GM21717 (cell line): ENCODE results near the gene ZSCAN29.
"Not testable (repeated sequence)": the region's sequence is repeated elsewhere in the genome, so short reads cannot be mapped to it uniquely, and the experiment has no call there.

Source experiments
- ATAC-seq: cut with Tn5 transposase; IDR thresholded peaks from one replicate; pipeline ENCODE4 v1.9.1; 2021; ENCODE audit warnings: mild to moderate bottlenecking, moderate library complexity; ENCODE audit not compliant: unreplicated experiment

ZSCAN29 gene

DNA sequence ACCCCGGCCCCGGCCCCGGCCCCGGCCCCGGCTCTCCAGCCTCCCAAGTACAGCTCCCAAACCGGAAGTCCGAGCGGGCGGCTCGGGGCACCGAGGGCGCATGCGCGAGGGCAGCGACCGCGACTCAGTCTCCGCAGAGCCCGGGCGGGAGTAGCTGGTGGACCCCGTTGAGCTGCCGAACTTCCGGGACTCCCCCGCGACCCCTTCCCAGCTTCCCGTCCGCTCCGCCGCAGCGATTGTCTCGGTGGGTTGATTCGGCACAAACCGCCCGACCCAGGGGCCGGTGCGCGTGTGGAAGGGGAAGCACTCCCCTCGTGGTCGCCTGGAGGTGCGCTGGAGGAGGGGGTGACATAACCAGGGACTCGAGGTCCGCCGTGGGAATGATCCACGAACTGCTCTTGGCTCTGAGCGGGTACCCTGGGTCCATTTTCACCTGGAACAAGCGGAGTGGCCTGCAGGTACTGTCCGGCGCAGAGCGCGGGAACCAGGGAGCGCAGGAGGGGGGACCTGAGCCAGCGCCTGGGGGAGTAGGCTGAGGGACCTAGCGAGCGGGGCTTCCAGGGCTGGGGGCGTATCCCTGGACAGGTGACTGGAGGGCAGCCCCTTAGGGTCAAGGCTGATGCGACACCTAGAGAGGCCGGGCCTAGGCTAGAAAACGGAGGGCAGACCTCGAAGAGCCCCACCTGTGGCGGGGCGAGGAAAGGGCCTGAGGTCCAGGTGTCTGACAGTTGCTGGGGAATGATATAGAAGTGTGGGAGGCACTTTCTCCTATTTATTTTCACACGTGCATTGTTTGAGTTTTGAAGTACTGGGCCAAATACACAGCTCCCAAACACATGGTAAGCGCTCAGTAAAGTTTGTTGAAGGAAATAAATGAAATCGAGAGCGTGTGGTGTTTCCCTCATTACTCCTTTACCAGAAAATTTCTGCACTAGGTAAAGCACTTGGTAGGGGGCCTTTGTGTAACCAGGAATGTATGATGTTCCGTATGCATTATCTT is at the start of gene ZSCAN29, which contains the start of gene TUBGCP4:
Gene ZSCAN29 (minus strand): TSS at position 69 of the 1,000 bp plus-strand sequence. CDS start 1,130 bp downstream, outside the sequence.
Gene TUBGCP4 (plus strand): TSS at position 127 of the 1,000 bp plus-strand sequence. CDS start 254 bp downstream, at position 381.
- peak; percentile 63 for ATAC-seq

DNA sequence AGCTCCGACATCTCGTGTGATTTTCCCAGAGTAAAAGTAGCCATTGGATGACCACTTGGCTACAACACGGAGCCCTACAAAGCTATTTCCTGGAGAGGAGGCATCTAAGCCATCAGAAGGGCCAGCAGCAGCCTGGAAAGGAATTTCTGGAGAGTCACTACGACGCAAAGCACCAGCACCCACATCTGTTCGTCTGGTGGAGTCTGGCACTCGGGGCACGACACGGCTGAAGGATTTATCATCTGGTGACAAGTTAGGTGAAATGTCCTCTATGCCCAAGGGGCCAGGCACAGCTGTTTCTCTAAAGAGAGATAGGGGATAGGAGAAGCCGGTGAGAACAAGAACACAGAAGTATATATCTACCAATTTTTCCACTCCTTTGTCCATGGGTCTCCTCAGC is 49.6 kb upstream of the ZSCAN29 start:
- no peak for ATAC-seq

DNA sequence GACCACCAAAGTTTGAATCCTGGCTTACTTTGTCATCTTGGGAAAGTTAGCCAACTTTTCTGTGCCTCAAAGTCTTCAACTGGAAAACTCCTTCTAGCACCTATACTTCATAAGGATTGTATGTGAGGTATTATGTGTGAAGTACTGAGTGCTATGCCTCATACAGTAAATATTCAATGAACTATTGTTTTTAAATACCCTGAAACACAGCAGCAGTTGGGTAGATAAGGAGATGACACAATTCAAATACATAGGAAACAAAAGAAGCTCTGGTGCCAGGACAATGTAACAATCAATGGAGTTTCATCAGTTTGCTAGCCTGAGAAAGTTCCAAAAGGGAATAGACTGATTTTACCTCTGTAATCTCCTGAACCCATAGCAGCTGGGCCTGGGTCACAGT is 43.4 kb upstream of the ZSCAN29 start:
- no peak for ATAC-seq

DNA sequence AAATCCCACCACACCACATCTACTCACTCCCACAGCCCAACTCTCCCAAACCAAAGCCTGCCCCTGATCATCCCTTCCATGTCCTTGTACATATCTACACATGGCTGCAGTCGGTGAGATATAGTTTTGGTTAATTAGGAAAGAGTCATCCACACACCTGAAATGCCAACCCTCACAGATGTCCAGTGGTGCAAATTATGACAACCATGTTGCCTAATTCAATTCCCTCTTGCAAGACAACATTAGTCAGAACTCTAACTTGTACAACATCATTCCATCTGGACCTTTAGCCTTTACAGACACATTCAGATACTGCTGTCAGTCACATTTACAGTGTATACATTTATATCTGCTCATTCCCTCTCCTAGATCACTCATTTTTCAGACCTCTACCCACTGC is 41.3 kb upstream of the ZSCAN29 start:
- no peak for ATAC-seq

DNA sequence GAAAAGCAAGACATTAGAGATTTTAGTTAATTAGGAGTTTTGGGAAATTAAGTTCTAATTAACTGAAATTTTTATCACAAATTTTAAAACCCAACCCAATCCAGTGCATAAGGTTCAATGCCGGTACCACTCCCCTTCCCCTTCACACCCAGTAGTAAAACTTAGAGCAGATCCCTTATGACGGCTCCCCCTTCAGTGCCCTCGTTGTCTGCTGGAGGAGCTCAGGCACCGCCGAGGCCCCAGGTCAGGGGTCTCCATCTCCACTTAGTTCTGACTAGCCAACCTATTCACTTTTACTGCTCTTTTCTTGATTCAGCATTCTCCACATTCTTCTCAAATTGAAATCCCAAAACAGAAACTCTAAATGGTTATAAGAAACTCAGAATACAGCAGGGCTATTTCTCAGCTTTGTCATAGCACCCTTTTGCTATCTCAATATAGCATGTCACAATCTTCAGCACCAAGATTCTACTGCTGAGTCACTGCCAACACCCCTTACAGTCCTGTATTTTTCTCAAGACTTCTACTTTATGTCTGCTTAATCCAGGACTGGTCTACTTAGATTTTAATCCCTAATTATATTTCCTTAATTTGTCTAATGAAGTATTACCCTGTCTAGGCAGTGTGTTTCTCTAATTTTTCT is 39.9 kb upstream of the ZSCAN29 start:
- ATAC-seq: no peak

DNA sequence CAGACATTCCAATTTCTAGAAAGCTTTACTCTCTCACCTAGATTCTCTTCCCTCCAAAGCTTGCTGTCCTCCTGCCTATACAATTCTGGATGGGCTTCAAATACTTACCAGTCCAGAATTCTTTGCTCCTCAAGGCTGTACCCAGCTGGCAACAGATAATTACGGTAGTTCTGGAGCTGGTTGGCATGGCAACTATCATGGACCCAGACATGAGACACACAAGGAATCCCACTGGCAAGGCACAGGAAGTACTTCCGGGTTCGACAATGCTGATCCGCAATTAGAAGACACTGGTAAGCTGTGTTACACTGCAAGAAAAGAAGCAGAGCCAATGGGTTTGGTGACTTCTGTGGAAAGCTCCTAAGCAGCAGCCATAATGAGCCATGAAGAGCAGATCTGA is 37.9 kb upstream of the ZSCAN29 start:
- ATAC-seq: no peak

DNA sequence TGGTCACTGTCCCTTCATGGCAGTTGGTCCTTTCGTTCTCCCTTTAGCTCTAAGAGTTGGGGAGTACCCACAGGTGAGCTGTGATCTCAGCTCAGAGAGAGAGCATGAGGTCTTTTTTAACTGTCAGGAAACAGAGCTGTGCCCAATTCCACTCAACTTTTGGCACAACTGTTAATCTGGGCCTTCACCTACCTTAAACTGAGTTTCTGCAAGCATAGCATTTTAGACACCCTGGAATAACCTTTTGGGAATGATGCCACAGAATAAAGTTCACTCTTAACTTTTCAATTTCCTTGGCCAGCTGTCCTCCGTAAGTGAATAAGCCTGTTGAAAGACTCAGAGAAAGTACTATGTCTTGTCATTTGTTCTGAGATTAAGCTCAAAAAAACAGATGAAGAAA is 36.0 kb upstream of the ZSCAN29 start:
- ATAC-seq: no peak

DNA sequence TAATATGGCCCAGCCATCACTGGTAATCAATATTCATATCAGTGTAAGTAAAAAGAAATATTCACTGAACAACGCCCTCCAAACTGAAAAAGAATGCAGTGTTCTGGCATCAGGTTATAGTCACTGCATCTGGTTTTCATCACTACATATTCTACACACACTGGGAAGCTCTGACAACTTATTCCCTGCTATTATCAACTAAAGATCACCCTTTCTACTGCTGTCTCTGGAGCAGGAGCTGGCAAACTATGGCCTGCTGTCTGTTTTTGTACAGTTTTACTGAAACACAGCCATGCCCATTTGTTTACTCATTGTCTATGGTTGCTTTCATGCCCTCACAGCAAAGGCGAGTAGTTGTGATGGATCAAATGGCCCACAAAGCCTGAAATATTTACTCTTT is 35.3 kb upstream of the ZSCAN29 start:
- ATAC-seq: no peak

DNA sequence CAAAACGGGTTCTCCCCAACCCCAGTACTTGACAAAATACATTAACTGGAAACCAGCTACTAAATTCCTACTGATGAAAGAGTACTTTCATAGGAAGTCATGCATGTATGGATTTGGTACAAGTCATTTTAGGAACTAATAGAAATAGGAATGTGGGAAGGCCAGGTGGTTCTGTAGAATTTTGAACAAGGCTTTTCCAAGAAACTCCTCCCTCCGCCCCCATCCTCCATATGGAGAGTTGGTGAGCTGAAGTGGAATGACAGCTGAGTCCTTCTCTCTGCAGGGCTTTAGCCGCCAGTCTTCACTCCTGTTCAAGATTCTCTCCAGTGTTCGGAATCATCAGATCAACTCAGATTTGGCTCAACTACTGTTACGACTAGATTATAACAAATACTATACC is 33.3 kb upstream of the ZSCAN29 start:
- no peak for ATAC-seq

DNA sequence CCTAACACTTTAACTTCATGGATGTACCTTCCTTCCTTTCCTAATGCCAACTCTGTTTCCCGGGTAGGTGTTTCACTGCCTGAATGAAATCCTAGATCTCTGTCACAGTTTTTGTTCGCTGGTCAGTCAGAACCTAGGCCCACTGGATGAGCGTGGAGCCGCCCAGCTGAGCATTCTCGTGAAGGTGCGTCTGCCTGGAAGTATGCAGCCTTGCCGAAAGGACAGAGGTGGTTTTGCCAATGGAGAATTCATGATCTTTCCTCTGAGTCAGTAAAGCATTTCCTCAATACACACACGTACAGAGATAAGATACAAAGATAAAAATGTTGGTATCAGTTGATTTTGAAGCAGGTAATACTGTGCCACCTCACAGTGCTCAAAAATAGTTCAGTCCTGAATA is 32.8 kb upstream of the ZSCAN29 start:
- no peak for ATAC-seq

DNA sequence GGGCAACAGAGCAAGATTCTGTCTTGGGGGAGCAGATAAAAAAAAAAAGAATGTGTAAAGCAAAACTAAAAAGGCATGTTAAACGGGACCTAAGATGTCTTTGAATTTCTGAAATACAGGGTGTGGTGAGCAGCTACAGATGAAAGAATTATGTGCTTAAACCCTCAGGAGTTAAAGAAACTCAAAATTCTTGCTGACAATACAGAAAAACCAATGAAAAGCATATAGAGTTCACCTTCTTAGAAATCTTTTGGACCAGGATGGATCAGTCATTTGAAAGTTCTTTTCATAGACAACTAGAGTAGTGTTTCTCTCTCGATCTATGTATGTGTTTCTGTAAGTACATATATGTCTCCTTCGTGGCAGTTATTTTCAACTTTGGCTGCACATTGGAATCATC is 31.4 kb upstream of the ZSCAN29 start:
- no peak for ATAC-seq

DNA sequence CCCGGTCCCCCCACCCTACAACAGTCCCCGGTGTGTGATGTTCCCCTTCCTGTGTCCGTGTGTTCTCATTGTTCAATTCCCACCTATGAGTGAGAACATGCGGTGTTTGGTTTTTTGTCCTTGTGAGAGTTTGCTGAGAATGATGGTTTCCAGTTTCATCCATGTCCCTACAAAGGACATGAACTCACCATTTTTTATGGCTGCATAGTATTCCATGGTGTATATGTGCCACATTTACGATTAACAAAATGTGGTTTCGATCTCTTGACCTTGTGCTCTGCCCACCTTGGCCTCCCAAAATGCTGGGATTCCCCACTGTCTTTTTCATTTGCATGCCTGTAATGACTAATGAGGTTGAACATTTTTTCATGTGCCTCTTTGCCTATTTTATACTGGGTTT is 22.7 kb upstream of the ZSCAN29 start:
- not testable (repeated sequence) for ATAC-seq

DNA sequence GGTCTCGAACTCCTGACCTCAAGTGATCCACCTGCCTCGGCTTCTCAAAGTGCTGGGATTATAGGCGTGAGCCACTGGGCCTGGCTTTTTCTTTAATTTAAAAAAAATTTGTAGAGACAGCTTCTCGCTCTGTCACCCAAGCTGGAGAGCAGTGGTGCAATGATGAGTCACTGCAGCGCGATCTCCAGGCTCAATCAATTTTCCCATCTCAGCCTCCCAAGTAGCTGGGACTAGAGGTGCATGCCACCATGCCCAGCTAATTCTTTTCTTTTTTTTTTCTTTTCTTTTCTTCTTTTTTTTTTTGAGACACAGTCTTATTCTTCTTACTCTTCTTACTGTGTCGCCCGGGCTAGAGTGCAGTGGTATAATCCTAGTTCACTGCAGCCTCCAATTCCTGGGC is 19.9 kb upstream of the ZSCAN29 start:
- no peak for ATAC-seq

DNA sequence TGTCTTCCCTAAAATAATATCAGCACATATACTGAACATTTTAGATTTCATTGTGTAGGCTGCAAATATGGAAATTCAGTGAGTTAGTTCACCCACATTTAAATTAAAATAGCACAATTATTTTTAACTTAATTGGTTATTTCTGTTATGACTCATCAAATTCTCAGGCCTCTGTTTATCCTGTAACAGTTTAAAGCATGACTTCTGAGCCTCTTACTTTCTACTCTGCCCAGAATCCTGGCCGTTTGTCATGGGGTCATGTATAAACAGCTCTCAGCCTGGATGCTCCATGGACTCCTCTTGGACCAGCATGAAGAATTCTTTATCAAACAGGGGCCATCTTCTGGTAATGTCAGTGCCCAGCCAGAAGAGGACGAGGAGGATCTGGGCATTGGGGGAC is 12.2 kb upstream of the ZSCAN29 start:
- ATAC-seq: no peak

DNA sequence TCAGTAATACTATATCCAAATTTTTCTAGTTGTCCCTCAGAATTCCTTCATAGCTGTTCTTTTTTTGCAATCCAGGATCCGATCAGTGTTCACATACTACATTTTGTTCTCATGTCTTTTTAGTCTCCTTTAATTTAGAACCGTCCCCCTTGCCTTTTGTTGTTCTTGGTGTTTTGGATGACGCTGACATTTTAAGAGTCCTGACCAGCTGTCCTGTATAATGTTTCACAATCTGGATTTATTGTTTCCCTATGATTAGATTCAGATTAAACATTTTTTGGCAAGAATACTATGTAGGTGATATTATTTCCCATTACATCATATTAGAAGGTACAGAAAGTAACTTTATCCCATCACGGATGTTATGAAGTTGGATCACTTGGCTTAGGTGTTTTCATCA is 11.5 kb upstream of the ZSCAN29 start:
- no peak for ATAC-seq

DNA sequence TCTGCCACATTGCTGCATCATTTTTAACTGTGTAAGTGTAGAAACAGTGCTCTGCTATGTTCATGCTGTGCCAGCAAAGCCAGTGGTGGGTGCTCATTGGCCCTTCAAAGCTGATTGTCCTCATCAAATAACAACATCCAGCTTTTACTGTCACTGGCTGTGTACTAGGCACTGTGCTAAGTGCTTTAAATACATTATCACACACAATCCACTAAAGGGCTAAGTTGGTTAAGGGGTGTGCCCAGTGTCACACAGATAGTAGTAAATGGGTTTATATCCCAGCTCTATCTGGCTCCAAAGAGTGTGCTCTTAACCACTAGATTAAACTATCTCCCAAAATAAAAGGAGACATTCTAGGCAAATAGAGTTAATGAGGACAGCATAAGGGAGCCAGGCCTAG is 7.8 kb upstream of the ZSCAN29 start:
- ATAC-seq: no peak

DNA sequence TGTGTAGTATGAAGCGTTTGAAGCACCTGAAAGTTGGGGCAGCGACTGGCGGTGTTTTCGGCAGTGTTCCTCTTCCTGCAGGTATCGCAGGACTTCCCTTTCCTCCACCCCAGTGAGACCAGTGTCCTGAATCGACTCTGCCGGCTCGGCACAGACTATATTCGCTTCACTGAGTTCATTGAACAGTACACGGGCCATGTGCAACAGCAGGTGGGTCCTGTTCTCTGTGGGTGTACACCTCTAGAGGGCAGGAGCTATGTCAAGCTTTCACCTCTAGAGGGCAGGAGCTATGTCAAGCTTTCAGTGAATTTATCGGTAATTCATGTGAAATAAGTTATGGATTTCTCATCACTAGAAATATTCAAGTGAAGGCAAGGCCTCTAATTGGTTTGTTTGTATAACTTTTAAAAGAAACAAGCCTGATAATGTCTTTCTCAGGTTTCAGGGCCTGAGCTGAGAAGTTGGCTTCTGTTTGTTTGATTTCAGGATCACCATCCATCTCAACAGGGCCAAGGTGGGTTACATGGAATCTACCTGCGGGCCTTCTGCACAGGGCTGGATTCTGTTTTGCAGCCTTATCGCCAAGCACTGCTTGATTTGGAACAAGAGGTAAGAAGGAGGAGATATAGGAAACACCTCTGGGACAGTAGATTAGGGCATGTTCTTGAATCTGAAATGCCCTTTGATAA is 5.3 kb upstream of the ZSCAN29 start:
- ATAC-seq: no peak

DNA sequence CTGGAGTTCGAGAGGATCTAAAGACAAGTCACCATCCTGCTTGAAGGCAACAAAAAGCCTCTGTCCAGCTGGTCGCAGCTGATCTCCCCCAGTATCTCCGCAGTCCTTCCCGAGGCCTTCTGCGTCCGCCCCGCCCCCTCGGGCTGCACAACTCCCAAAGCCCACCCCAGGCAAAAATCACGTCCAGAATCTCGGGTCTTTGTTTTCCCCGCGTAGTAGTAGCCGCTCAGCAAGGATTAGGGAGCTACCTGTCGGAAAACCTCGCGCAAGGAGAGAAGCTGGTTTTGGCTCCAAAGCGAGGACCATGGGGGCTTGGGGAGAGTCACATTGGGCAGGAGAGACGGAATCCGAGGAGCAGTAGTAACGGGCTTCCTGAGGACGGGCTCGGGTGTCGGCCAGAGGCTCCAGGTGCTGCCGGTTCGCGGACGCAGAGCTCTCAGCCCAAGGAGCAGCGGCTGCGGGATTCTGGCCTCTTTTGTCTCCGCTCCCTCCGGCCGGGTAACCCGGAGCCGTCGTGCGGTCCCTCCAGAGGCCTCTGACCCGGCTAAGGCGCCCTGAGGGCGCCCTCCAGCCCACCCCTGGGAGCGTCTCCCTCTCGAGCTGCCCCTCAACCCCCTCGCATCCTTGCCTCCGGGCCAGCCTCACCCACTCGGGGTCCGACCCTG is 401 bp downstream of the ZSCAN29 start:
- ATAC-seq: peak; percentile 30

DNA sequence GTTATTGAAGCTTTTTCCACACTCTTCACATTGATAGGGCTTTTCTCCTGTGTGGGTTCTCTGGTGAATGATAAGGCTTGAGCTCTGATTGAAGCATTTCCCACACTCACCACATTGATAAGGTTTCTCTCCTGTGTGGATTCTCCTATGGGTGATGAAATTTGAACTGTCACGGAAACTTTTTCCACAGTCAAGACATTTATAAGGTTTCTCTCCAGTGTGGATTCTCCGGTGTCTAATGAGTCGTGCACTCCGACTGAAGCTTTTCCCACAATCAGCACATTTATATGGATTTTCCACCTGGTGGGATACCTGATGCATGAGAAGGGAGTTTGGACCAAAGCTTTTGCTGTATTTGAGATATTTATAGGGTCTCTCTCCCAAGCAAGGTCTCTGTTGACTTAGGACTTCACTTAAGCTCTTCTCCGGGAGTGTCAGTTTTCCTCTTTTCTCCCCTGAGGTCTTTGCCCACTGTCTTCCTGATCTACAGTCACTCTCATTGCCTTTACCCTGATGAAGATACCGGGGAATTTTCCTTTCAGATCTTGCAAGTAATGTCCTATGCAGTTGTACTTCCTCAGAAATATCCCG is 9.4 kb downstream of the ZSCAN29 start:
- ATAC-seq: no peak

DNA sequence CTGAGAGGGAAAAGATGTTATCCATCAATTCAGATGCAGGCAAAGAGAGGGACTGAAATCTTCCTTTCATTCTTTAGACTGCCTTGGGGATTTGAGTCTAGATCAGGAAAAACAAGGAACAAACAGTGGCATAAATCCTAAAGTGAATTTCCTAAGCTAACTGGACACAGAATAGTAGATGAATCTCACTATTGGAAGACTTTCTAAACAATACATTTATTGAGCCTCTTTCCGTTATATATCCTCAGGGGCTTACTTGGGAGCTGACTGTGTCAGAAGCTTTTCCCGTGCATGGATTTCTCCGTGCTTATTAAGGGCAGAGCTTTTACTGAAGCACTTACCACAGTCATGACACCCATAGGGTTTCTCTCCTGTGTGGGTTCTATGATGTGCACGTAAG is 10.0 kb downstream of the ZSCAN29 start:
- ATAC-seq: no peak
